Placental epithelial cell (primary cell): ENCODE data around the gene GP2. TPM values are rescaled to one million over a fixed set of nuclear protein-coding genes. Genes with fewer than 3 reads are reported as not detected.

ENCODE experiments used
- total RNA-seq: library from RNA; depleted of rRNA; stranded (reverse); fragments of >200 nt; gene quantifications from 2 replicates; pipeline ENCODE4 v1.2.3, GENCODE V29; 2012

The GP2 gene
- not detected in 2 replicates for total RNA-seq

GRCh38 chr16:20327444-20328041 is at the start of gene GP2:
Gene GP2, minus strand, starts transcription at chr16:20327513. Its CDS starts 1,082 bp downstream, at chr16:20326431.

DNA sequence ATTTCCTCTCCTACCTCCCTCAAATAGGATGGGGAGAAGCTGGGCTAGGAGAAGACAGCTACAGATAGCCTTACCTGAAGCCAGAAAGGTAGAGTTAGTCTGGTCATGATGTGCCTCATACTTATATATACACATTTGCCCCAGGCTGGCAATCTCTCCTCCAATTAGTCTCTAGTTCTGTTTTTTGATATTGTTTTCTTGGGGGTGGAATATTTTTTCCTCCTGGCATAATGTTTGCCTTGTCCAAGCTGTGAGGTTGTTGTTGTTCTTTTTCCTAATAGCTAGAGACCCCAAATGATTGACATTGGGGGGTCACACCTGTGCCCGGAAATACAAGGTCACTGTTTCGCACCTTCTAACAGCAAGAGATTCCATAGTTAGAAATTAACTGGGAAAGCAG is 25.3 kb upstream of the GP2 start, which contains the start of gene UMOD:
Gene UMOD (minus strand): TSS at position 101 of the 400 bp plus-strand sequence. CDS start 1,978 bp downstream, outside the sequence.

Other genes with a start within 250 kb of the GP2 start
- gene UMOD, start 25.2 kb upstream of the GP2 start, total RNA-seq, result not detected in 2 replicates
- not detected in 2 replicates for gene PDILT, start 77.2 kb upstream of the GP2 start, total RNA-seq
- not detected in 2 replicates for gene ACSM5, start 82.0 kb upstream of the GP2 start, total RNA-seq
- not detected in 2 replicates for gene ACSM2A, start 124.0 kb upstream of the GP2 start, total RNA-seq
- not detected in 2 replicates for gene ACSM2B, start 248.9 kb upstream of the GP2 start, total RNA-seq